GM23248 (cell line): Measurements from ENCODE around the gene PADI6.

Experiments used
- EZH2 ChIP-seq: fragments of 200-600 bp; sonication (generic); IDR thresholded peaks from 2 replicates; pipeline ENCODE4 v1.6.1; 2018; ENCODE audit warnings: antibody characterized with exemption, mild to moderate bottlenecking; ENCODE audit not compliant: insufficient read depth, poor library complexity, severe bottlenecking
- EZH2phosphoT487 ChIP-seq: fragments of 200-600 bp; sonication (generic); IDR thresholded peaks from 2 replicates; pipeline ENCODE4 v1.6.1; 2018; ENCODE audit warnings: antibody characterized with exemption, moderate library complexity, mild to moderate bottlenecking, low read depth; ENCODE audit not compliant: insufficient read depth

DNA sequence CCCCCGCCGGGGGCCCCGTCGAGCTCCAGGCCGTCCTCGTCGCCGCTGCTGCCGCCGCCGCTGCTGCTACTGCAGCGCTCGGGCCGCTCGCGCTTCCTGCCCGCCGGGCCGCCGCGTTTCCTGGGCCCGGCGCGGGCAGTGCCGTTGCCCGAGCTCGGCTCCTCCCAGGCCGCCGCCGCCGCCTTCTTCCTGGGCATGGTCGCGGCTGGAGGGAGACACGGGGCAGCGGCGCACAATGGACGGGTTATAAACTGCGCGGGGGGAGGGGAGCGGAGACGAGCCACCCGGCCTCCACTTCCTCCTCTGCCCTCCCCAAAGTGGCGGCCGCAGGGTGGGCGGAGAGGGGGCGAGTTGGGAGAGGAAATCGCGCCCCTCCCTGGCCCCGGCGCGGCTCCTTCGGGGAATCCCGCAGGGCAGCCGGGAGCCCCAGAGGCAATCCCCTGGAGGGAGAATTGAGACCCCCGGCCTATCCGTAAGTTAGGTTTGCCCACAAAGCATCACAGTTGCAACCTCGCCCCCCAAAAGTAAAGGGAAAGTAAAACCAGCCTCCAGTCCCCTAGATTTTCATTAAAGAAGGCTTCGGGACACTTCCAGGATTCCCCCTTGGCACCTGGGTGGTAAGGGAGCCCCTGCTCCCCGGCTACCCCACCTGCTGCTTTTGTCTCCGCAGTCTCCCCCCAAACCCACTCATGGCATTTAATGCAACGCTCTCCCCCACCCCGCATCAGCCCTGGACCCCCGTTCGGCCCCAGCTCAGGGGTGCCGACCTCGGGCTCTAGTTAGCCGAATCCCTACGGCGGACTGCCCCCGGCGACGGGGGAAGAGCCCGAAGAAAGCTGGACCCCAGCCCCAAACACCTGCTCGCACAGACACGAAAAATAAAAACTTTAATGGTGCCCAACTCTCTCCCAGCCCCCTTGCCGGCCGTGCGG, 66.6 kb downstream of the PADI6 start:
- TF ChIP-seq EZH2phosphoT487: no peak
- TF ChIP-seq EZH2: no peak
